NCI-H2196 treated with DMSO at 0.1 percent for 48 hours (cell line): Measurements from ENCODE around the gene TMBIM4.
A peak's percentile ranks its signal among the peaks of the same experiment; 100 is the strongest.

Experiments used
- DNase-seq: peaks from one replicate; lab custom pipeline; 2025; ENCODE audit not compliant: unreplicated experiment; lab: John Stamatoyannopoulos, UW

TMBIM4 gene

DNA sequence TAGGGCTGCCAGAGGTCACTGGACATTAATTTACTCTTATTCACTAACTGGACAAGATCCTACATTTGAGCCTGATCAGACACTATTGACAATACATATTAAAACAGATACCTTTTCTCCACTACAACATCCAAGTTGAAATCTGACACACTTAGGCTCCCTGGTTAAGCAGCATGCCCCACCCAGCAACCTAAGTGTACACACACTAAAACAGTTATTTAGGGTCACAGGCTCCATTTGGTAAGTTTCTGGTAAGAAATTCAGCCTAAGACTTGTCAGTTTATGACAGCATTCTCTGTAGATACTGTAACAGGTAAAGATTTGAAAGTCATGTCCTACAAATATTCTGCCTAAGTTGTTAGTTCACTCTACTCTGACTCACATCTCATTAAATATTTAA, 27.0 kb downstream of the TMBIM4 start:
- no peak for DNase-seq

DNA sequence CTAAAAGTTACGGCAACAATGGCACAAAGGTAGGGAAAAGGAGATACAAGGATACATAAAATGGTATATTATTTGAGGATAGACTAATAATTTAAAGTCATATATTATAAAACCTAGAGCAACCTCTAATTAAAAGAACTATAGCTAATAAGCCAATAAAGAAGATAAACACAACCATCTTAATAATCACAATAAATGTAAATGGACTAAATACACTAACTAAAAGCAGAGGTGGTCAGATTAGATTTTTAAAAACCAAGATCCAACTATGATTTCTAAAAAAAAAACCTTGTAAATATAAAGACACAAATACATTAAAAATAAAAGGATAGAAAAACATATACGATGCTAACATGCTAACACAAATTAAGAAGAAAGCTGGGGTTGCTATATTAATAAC, 28.5 kb downstream of the TMBIM4 start:
- DNase-seq = no peak

DNA sequence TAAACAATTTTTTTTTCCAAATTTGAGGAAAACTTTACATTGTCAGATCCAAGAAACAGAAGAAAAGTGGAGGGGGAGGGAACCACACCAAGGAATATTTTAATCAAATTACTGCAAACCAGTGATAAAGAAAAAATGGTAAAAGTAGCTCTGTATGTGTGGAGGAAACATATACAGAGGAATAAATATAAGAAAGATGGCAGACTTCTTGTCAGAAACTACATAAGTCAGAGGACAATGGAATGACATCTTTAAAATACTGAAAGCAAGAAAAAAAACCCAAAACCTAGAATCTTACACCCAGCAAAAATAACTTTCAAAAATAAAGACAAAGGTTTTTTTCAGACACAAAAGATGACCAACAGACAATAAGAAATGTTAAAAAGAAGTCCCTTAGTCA, 29.1 kb downstream of the TMBIM4 start:
- DNase-seq = no peak

- no peak for DNase-seq
Measured at GRCh38 chr12:66139328-66139727, 30.5 kb downstream of the TMBIM4 start.

- DNase-seq = no peak
Measured at GRCh38 chr12:66137937-66138336, 31.9 kb downstream of the TMBIM4 start.

- no peak for DNase-seq
Measured at GRCh38 chr12:66132408-66132807, 37.4 kb downstream of the TMBIM4 start.

DNA sequence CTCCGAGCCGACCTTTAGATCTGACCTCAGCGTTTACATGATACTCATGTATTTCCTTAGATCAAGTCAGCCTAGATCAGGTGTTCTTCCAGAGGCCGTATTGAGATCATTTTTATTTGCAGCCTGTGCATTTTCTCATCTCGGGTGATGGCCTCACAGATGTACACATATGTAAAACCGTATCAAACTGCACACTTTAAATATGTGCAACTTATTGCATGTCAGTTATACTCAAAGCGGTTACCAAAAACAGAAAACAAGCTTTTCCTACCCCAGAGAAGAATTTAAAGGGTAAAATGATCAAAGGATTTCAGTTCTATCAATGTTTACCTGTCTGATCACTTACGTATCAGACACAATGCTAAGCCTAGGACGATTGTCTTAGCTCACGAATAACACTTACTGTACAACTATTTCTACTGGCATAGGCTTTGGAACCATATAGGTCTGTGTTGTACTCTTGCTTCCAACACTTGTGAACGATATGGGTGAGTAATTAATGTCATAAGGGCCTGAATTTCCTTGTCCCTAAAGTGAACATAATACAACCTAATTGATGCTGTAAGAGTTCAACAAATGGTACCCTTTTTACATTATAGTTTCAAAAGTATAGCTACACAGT, 38.6 kb downstream of the TMBIM4 start:
- DNase-seq = no peak

GRCh38 chr12:66130267-66131066, 39.3 kb downstream of the TMBIM4 start, which contains the start of gene LLPH:
Gene LLPH (minus strand): TSS chr12:66130750. CDS start chr12:66129106, 1,644 bp downstream.
- peak; percentile 74 for DNase-seq

- DNase-seq = no peak
Measured at GRCh38 chr12:66129934-66130266, 39.9 kb downstream of the TMBIM4 start.

DNA sequence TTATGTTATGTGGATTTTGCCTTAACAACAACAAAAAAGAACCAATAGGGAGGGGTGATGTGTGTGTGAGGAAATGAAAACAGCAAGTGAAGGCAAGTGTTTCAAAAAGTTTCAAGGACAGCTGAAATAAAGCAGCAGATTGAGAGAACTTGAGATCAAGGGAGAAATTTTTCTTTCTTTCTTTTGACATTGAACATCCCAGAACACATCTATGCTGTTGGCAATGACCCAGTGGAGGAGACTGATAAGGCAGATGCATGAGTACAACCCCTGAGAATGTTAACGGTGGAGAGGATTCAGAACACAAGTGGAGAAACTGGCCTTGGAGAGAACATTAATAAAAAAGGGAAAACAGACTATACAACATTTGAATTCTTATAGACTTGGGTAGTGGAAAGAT, 42.1 kb downstream of the TMBIM4 start:
- no peak for DNase-seq

DNA sequence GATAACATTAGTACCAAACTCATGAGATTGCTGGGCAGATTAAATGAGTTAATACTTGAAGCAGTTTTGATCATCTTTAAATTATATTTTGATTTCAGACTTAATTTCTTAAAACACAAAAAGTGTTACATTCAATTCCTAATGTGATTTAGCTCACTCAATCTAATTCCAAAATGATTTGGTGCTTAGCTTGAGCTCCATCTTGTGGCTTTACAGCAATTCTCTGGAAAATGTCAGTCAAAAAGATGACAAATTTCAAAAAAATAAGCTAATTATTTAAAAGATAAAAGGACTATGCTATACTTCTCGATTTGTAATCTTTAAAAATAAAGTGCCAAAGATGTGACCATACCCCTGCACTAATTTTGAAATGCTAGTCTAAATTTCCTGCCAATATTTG, 49.3 kb downstream of the TMBIM4 start:
- no peak for DNase-seq

DNA sequence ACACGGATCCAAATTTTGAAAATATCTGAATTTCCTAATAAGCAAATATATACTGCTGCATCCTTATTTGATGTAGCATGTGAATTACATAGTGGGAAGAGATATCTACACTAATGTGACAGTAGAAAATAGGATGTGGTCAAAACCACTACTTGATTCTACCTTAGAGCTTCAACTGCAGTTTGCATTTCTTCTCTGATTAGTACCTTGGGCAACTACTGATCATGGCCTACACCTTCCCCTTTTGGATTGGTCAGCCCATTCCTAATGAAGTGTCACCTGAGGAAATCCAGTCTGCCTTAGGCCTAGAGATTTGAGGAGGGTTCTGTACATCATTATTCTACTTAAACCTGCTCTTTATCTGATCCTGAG, 49.9 kb downstream of the TMBIM4 start:
- DNase-seq = no peak

GRCh38 chr12:66119229-66119869, 50.4 kb downstream of the TMBIM4 start:
- no peak for DNase-seq

DNA sequence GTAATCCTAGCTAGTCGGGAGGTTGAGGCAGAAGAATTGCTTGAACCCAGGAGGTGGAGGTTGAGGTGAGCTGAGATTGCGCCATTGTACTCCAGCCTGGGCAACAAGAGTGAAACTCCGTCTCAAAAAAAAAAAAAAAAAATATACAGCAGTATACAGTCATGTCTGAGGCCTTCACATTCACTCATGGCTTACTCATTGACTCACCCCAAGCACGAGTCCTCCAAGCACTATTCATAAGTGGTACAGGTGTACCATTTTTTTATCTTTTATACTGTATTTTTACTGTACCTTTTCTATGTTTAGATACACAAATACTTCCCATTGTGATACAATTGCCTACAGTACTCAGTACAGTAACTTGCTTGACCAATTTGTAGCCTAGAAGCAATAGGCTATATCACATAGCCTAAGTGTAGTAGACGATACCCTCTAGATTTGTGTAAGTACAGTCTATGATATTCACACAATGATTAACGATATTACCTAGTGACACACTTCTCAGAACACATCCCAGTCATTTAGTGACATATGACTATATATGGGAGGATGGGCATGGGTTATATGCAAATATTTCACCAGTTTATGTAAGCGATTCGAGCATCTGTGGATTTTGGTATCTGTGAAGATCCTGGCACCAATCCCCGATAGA, 51.4 kb downstream of the TMBIM4 start:
- no peak for DNase-seq

GRCh38 chr12:66117242-66117641, 52.6 kb downstream of the TMBIM4 start:
- no peak for DNase-seq

DNA sequence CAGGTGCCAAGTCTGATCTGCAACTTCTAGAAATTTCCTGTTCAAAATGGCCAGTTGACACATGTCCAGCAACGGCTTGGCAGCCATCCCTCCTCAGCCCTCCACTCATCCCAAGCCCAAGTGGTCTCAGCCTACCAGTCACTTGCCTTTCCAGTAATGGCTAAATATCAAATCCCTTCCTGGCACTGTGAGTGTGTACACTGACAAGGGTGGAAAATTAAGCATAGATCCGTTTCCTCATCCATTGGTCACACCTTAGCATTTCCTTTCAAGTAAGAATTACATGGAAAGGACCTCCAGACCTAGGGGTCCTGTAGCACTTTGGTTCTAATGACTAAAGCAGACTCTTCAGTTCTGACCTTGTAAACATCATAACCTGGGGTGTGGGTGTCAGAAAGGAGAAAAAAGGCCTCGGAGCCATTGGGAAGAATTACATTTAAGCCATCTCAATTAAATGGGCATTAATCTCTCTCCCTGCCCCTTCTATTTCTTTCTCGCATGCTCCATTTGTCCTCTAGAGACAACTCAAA, 54.7 kb downstream of the TMBIM4 start:
- no peak for DNase-seq

DNA sequence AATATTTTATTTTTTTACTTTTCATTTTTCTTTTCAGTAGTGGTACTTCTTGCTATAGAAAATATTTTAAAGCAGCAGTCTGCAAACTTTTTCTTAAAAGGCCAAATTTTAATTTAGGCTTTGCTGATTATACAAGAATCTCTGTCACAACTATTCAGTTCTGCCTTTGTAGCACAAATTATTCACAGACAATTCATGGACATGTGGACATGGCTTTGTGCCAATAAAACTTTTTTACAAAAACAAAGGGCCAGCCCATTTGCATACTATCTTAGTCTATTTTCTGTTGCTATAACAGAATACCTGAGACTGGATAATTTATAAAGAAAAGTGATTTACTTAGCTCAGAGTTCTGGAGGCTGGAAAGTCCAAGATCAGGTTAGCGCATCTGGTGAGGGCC, 56.3 kb downstream of the TMBIM4 start:
- no peak for DNase-seq

DNA sequence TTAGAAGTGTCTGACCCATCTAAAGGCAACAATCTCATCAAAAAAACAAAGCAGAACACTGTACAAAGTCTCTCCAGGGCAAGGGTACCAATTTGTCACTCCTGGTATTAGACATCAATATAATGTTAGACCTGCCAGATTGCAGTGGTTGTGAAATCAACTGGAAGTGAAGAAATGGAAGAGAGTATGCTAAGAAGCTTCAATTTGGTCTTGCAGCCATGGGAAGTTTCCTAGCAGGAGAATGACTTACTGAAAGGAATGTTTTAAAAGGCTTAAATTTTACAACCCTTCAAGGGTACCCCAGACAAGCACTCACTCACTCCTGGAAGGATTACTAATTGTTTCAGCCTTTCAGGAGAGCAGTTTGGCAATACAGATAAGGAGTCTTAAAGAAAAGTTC, 58.2 kb downstream of the TMBIM4 start:
- no peak for DNase-seq

DNA sequence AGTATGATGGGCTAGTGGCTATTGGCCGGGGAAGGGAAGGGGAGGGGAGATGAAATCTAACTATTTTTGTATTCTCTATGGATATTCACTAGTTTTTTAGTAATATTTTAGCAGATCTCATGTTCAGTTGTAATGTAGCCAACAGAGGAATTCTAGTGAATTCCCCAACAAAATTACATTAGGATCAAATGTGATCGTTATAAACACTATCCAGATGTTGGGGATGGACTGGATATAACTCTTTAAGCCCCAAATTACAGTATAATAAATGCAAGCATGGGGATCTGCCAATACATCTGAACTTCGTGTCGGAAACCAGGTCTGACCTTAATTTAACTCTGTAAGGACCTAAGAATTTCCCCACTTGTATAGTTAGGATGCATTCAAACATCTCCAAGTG, 60.7 kb downstream of the TMBIM4 start:
- DNase-seq = no peak

DNA sequence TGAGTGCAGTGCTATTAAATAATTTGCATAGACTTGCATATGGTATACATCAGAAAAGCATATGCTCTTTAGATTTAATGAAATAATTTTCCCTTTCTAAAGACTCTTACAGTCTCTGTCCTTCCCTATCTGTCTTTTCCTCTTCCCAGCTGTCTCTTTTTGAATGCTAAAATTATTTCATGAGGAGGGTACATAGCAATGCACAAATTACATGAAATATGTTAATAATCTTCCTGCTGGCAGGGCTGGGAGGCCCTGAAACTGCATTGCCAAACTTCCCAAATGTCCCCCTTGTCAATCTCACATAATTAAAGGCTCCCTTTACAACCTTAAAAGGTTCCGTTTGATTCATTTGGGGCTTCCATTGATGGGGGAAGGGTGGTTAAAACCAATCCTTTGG, 61.4 kb downstream of the TMBIM4 start:
- no peak for DNase-seq

DNA sequence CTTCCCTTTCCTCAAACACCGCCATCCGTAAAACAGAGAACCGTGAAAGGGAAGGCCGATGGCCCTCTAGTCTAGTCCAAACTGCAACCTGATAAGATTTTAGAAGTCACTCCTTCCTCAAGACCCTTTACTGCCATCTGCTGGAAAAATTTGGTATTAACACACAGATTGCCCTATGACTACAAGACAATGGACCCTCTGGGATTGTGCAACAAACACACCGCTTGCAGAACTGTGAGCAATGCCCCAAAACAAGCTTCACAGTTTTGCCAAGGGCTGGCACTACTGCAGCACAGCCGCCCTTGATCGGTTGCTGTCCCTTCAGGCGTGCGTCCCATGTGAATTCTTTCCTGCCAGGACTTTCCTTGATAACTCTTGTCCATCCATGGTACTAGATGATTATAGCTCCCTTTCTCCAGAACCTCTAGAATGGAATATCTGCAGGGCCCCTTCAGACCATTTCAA, 62.3 kb downstream of the TMBIM4 start:
- DNase-seq = peak; percentile 43
